GM12892 (cell line): ENCODE data around the gene CCNJL.

ENCODE experiments used
- POLR2AphosphoS5 ChIP-seq: IDR thresholded peaks from 2 replicates; pipeline ENCODE4 v1.6.1; 2011; ENCODE audit warnings: low read depth, low read length, control low read depth
- TAF1 ChIP-seq: IDR thresholded peaks from 2 replicates; pipeline ENCODE4 v1.6.1; 2011; ENCODE audit warnings: low read depth, mild to moderate bottlenecking, control low read depth, low read length, borderline replicate concordance

- no peak for TF ChIP-seq POLR2AphosphoS5
- no peak for TF ChIP-seq TAF1
Measured at GRCh38 chr5:160253441-160253840, 58.9 kb downstream of the CCNJL start.
